GM10266 (cell line): ENCODE data around the gene MYO5C.
"Not testable (repeated sequence)": the region's sequence is repeated elsewhere in the genome, so short reads cannot be mapped to it uniquely, and the experiment has no call there.

Experiments
- DNase-seq: peaks from one replicate; pipeline ENCODE4 v3.0.0; 2012; ENCODE audit errors: extremely low spot score
- CTCF ChIP-seq: IDR thresholded peaks from 2 replicates; pipeline ENCODE4 v1.5.1; 2012; ENCODE audit warnings: mild to moderate bottlenecking, low read depth; ENCODE audit not compliant: control insufficient read depth, insufficient read depth; ENCODE audit errors: missing control alignments

The MYO5C gene

DNA sequence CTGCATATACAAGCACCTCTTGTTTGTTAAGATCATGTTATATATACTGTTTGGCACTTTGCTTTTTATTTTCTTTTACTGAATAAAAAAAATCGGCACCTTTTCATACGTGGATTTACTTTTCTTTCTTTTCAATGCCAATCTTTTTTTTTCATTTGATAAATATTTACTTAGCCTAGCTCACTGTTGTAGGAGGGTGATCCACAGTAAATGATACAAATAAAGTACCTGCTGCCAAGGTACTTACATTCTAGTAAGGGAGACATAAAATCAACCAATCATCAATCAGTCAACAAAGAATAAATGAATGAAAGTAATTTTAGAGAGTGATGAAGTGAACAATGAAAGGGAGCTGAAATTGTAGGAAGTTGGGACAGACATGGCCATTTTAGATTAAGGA lies 122.7 kb downstream of the MYO5C start:
- DNase-seq: no peak
- TF ChIP-seq CTCF: no peak

GRCh38 chr15:52171807-52172206 lies 123.8 kb downstream of the MYO5C start:
- no peak for DNase-seq
- no peak for TF ChIP-seq CTCF

GRCh38 chr15:52171386-52171785 lies 124.2 kb downstream of the MYO5C start:
- DNase-seq: no peak
- no peak for TF ChIP-seq CTCF

GRCh38 chr15:52170199-52170598 lies 125.4 kb downstream of the MYO5C start:
- DNase-seq: not testable (repeated sequence)

- not testable (repeated sequence) for DNase-seq
Measured at GRCh38 chr15:52165494-52166131, 130.0 kb downstream of the MYO5C start.

DNA sequence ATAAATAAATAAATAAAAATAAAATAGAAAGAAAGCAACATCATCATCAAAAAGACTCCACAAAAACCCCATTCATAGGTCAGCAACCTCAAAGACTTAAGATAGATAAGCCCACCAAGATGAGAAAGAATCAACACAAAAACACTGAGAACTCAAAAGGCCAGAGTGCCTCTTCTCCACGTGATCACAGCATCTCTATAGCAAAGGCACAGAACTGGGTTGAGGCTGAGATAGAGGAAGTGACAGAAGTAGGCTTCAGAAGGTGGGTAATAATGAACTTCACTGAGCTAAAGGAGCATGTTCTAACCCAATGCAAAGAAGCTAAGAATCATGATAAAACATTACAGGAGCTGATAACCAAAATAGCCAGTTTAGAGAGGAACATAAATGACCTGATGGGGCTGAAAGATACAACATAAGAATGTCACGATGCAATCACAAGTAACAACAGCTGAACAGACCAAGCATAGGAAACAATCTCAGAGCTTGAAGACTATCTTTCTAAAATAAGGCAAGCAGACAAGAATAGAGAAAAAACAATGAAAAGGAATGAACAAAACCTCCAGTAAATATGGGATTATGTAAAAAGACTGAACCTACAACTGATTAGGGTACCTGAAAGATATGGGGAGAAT lies 130.9 kb downstream of the MYO5C start:
- no peak for DNase-seq
- TF ChIP-seq CTCF: no peak

DNA sequence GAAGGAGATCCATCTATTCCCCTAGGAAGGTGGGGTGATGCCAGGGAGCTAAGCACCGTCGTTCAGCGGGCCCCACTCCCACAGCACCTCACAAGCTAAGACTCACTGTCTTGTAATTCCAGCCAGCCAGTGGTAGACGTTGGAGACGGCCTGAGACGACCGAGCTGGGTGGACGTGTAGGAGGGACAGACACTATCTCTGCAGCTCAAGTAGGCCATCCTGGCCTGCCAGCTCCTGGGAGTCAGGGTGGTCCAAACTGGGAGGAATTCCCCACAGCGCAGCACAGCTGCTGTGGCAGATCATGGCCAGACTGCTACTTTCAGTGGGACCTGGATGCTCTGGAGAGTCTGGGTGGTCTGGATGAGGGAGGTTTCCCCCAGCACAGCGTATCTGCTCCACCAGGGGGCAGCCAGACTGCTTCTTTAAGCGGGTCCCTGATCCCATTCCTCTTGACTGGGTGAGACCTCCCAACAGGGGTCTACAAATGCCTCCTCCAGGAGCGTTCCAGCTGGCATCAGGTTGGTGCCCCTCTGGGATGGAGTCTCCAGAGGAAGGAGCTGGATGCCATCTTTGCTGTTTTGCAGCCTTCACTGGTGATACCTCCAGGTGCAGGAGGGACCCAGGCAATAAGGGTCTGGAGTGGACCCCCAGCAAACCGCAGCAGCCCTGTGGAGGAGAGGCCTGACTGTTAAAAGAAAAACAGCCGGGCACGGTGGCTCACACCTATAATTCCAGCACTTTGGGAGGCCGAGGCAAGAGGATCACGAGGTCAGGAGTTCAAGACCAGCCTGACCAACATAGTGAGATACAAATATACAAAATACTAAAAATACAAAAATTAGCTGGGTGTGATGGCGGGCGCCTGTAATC lies 132.0 kb downstream of the MYO5C start:
- TF ChIP-seq CTCF: peak; percentile 40
- DNase-seq: no peak

DNA sequence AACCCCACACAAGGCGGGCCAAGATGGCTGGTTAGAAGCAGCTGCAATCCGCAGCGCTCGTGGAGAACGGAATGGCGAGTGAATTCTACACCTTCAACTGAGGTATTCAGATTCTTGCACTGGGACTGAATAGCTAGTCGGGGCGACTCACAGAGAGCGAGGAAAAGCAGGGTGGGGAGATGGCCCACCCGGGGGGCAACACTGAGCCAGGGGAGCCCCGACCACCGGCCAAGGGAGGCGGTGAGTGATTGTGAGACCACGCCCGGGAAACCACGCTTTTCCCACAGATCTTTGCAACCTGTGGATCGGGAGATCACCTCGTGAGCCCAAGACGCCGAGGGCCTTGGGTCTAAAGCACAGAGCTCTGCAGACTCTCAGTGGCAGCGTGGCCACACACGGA lies 132.7 kb downstream of the MYO5C start:
- no peak for TF ChIP-seq CTCF
- no peak for DNase-seq
